H1 (cell line): ENCODE measurements around the gene ZFYVE21. TPM values are rescaled to one million over a fixed set of nuclear protein-coding genes. Genes with fewer than 3 reads are reported as not detected.

Source experiments
- CTCF ChIA-PET: fragments of 300-600 bp; sonication (Branson Sonifier 250); formaldehyde crosslinking; loops from one replicate; lab custom pipeline; 2021; ENCODE audit not compliant: partially characterized antibody; lab: Charles Lee
- POLR2A ChIA-PET: fragments of 300-600 bp; sonication (Branson Sonifier 250); formaldehyde crosslinking; loops from one replicate; lab custom pipeline; 2021; ENCODE audit warnings: inconsistent platforms; ENCODE audit not compliant: partially characterized antibody; lab: Charles Lee
- DNase-seq, 2 experiments: peaks; one replicate each; pipeline versions ENCODE4 v3.0.0 to v3.0.0-alpha.2; 2010 to 2022; ENCODE audit warnings: low spot score in 2 of 2, low read depth in 1 of 2, mixed read lengths in 1 of 2
- FAIRE-seq: peaks from 2 replicates; lab custom pipeline; 2011; peaks lifted over from hg19 to GRCh38; lab: Jason Lieb, UNC
- H2AFZ ChIP-seq: 2 replicates; pipeline ENCODE4 v1.8.1; 2012; ENCODE audit warnings: low read length, inconsistent platforms
- H2AK5ac ChIP-seq: 2 replicates; pipeline ENCODE4 v1.6.1; 2013; ENCODE audit warnings: low read depth, low read length
- H2BK120ac ChIP-seq: replicated peaks from 2 replicates; pipeline ENCODE3; 2013; ENCODE audit warnings: low read depth, low read length, inconsistent platforms
- H2BK12ac ChIP-seq: 2 replicates; pipeline ENCODE4 v1.6.1; 2013; ENCODE audit warnings: low read depth, low read length
- H2BK15ac ChIP-seq: 2 replicates; pipeline ENCODE4 v1.6.1; 2013; ENCODE audit warnings: low read length
- H2BK20ac ChIP-seq: 2 replicates; pipeline ENCODE4 v1.6.1; 2013; ENCODE audit warnings: low read length
- H2BK5ac ChIP-seq: 2 replicates; pipeline ENCODE4 v1.6.1; 2013; ENCODE audit warnings: low read depth, low read length
- H3K14ac ChIP-seq: 2 replicates; pipeline ENCODE4 v1.6.1; 2013; ENCODE audit warnings: inconsistent platforms; ENCODE audit not compliant: insufficient read length
- H3K18ac ChIP-seq: 2 replicates; pipeline ENCODE4 v1.6.1; 2013; ENCODE audit warnings: low read length; ENCODE audit errors: extremely low read depth
- H3K23ac ChIP-seq: 2 replicates; pipeline ENCODE4 v1.6.1; 2013; ENCODE audit warnings: inconsistent platforms; ENCODE audit not compliant: insufficient read length
- H3K23me2 ChIP-seq: 2 replicates; pipeline ENCODE4 v1.6.1; 2013; ENCODE audit warnings: low read depth, low read length
- H3K27ac ChIP-seq: 2 replicates; pipeline ENCODE4 v1.6.1; 2011; ENCODE audit warnings: low read depth, low read length, inconsistent platforms
- H3K27me3 ChIP-seq, 4 experiments: replicated peaks in 1 of 4; 1 replicate in 1 of 4; 2 replicates in 3 of 4; pipeline versions ENCODE4 v1.6.1 to v1.8.1; 2011 to 2013; ENCODE audit warnings: low read length in 3 of 4, mild to moderate bottlenecking in 3 of 4, inconsistent platforms in 2 of 4, mixed read lengths in 2 of 4, moderate library complexity in 1 of 4; ENCODE audit not compliant: control insufficient read depth in 3 of 4, insufficient read depth in 3 of 4; ENCODE audit errors: extremely low read depth in 1 of 4
- H3K36me3 ChIP-seq, 4 experiments: 2 replicates each; pipeline versions ENCODE4 v1.6.1 to v1.8.1; 2011 to 2013; ENCODE audit warnings: mild to moderate bottlenecking in 4 of 4, low read length in 3 of 4, moderate library complexity in 2 of 4, control low read depth in 1 of 4, inconsistent platforms in 1 of 4; ENCODE audit not compliant: insufficient read depth in 4 of 4, control insufficient read depth in 2 of 4
- H3K4ac ChIP-seq: replicated peaks from 2 replicates; pipeline ENCODE3; 2013; ENCODE audit warnings: low read length, low read depth, mixed read lengths, inconsistent platforms; ENCODE audit not compliant: insufficient read length
- H3K4me1 ChIP-seq, 4 experiments: replicated peaks in 1 of 4; 1 replicate in 1 of 4; 2 replicates in 3 of 4; pipeline versions ENCODE4 v1.6.1 to v1.8.1; 2011 to 2013; ENCODE audit warnings: low read length in 3 of 4, inconsistent platforms in 2 of 4, mixed read lengths in 1 of 4; ENCODE audit not compliant: insufficient read depth in 4 of 4, control insufficient read depth in 3 of 4
- H3K4me2 ChIP-seq, 2 experiments: 2 replicates each; pipeline versions ENCODE4 v1.6.1 to v1.8.1; 2011 to 2013; ENCODE audit warnings: low read depth in 2 of 2, low read length in 2 of 2, control low read depth in 1 of 2, inconsistent platforms in 1 of 2, mild to moderate bottlenecking in 1 of 2; ENCODE audit not compliant: insufficient read depth in 1 of 2
- H3K4me3 ChIP-seq, 4 experiments: fragments of 200-600, 300-600 bp in 1 of 4; sonication (generic), shearing (Covaris generic), sonication (Bioruptor Twin) in 1 of 4; 2 replicates each; pipeline versions ENCODE4 v1.5.1 to v1.8.1; 2011 to 2016; ENCODE audit warnings: low read length in 4 of 4, low read depth in 3 of 4, control low read depth in 2 of 4, inconsistent platforms in 2 of 4, mild to moderate bottlenecking in 2 of 4, mixed read lengths in 1 of 4, moderate library complexity in 1 of 4; ENCODE audit not compliant: insufficient read depth in 2 of 4; ENCODE audit errors: extremely low read depth in 1 of 4
- H3K56ac ChIP-seq: replicated peaks from 2 replicates; pipeline ENCODE3; 2013; ENCODE audit warnings: low read depth, mild to moderate bottlenecking, mixed read lengths, low read length, inconsistent platforms; ENCODE audit not compliant: insufficient read length
- H3K79me1 ChIP-seq: 2 replicates; pipeline ENCODE4 v1.6.1; 2013; ENCODE audit warnings: low read depth, low read length, control low read depth
- H3K79me2 ChIP-seq, 2 experiments: 2 replicates each; pipeline versions ENCODE4 v1.6.1 to v1.8.1; 2012 to 2013; ENCODE audit warnings: low read length in 2 of 2, mild to moderate bottlenecking in 2 of 2, inconsistent platforms in 1 of 2; ENCODE audit not compliant: insufficient read depth in 2 of 2, control insufficient read depth in 1 of 2
- H3K9ac ChIP-seq, 4 experiments: replicated peaks in 1 of 4; 1 replicate in 1 of 4; 2 replicates in 3 of 4; pipeline versions ENCODE4 v1.6.1 to v1.8.1; 2011 to 2013; ENCODE audit warnings: low read depth in 3 of 4, low read length in 3 of 4, control low read depth in 2 of 4, mild to moderate bottlenecking in 2 of 4, moderate library complexity in 2 of 4, inconsistent platforms in 1 of 4; ENCODE audit errors: extremely low read depth in 1 of 4
- H3K9me3 ChIP-seq, 2 experiments: 2 replicates each; pipeline versions ENCODE4 v1.6.1 to v1.8.1; 2012 to 2013; ENCODE audit warnings: mild to moderate bottlenecking in 2 of 2, moderate library complexity in 2 of 2, control low read depth in 1 of 2, inconsistent platforms in 1 of 2, low read depth in 1 of 2, low read length in 1 of 2, mixed read lengths in 1 of 2; ENCODE audit not compliant: insufficient read depth in 2 of 2
- H4K20me1 ChIP-seq, 2 experiments: replicated peaks in 1 of 2; 2 replicates each; pipeline versions ENCODE3 to v1.8.1; 2011 to 2013; ENCODE audit warnings: inconsistent platforms in 2 of 2, low read length in 2 of 2, mild to moderate bottlenecking in 1 of 2; ENCODE audit not compliant: insufficient read depth in 2 of 2, control insufficient read depth in 1 of 2
- H4K5ac ChIP-seq: 2 replicates; pipeline ENCODE4 v1.6.1; 2013; ENCODE audit warnings: low read length, low read depth, mixed read lengths, inconsistent platforms; ENCODE audit not compliant: insufficient read length
- H4K8ac ChIP-seq: 2 replicates; pipeline ENCODE4 v1.8.0; 2013; ENCODE audit warnings: mild to moderate bottlenecking, moderate library complexity, low read length, inconsistent platforms; ENCODE audit not compliant: insufficient read depth; ENCODE audit errors: extremely low read depth
- H4K91ac ChIP-seq: replicated peaks from 2 replicates; pipeline ENCODE3; 2013; ENCODE audit warnings: low read length, mixed read lengths, inconsistent platforms; ENCODE audit not compliant: insufficient read length
- POLR2AphosphoS5 ChIP-seq: IDR thresholded peaks from 2 replicates; pipeline ENCODE4 v1.6.1; 2011; ENCODE audit warnings: low read depth, low read length
- WGBS, 2 experiments: shearing (Covaris generic) in 1 of 2; methylation state at CpG; one replicate each; pipeline versions ENCODE4 v1.1.6 to v1.1.7; 2013 to 2015; ENCODE audit warnings: low lambda C conversion rate in 2 of 2, mixed read lengths in 2 of 2, inconsistent platforms in 1 of 2, low coverage in 1 of 2, missing lambda C conversion rate in 1 of 2; ENCODE audit not compliant: insufficient replicate concordance in 2 of 2, insufficient coverage in 1 of 2, insufficient read length in 1 of 2; ENCODE audit errors: extremely low coverage in 1 of 2, missing lambda C conversion rate in 1 of 2; 5-methylcytosine and 5-hydroxymethylcytosine counted together
- polyA plus RNA-seq, 7 experiments: library from polyadenylated mRNA; depleted of rRNA in 3 of 7; stranded (reverse) in 5 of 7; unstranded in 2 of 7; fragments of >200 nt in 5 of 7; fragments of 200-250 nt in 2 of 7; gene quantifications; 1 replicate in 5 of 7; 2 replicates in 1 of 7; 4 replicates in 1 of 7; pipeline versions ENCODE4 v1.2.1 to v1.2.3, GENCODE V29; 2011 to 2013; ENCODE audit warnings: missing spikeins in 2 of 7, mixed read lengths in 2 of 7
- total RNA-seq: library from RNA; stranded (reverse); fragmentation: NEBNext Ultra II Directional; extraction: Animal tissue kit (Norgen Biotek cat#: 25700); gene quantifications from 2 replicates; pipeline ENCODE4 v1.2.1, GENCODE V29; 2021
- TF ChIP-seq, protein P1 (sequence below), 3 experiments: IDR thresholded peaks; 1 replicate in 2 of 3; 2 replicates in 1 of 3; pipeline versions ENCODE4 v1.5.1 to v1.6.1; 2011; ENCODE audit warnings: low read length in 3 of 3, mild to moderate bottlenecking in 3 of 3, inconsistent platforms in 2 of 3, low read depth in 1 of 3, moderate library complexity in 1 of 3; ENCODE audit not compliant: insufficient read depth in 1 of 3; ENCODE audit errors: control extremely low read depth in 1 of 3

The ZFYVE21 gene
- total and polyA plus RNA-seq, 2 of the 8 experiments (the other 6 are each of a cell fraction or from before 2014, with no cell fraction given): 53.4 to 127 TPM

DNA sequence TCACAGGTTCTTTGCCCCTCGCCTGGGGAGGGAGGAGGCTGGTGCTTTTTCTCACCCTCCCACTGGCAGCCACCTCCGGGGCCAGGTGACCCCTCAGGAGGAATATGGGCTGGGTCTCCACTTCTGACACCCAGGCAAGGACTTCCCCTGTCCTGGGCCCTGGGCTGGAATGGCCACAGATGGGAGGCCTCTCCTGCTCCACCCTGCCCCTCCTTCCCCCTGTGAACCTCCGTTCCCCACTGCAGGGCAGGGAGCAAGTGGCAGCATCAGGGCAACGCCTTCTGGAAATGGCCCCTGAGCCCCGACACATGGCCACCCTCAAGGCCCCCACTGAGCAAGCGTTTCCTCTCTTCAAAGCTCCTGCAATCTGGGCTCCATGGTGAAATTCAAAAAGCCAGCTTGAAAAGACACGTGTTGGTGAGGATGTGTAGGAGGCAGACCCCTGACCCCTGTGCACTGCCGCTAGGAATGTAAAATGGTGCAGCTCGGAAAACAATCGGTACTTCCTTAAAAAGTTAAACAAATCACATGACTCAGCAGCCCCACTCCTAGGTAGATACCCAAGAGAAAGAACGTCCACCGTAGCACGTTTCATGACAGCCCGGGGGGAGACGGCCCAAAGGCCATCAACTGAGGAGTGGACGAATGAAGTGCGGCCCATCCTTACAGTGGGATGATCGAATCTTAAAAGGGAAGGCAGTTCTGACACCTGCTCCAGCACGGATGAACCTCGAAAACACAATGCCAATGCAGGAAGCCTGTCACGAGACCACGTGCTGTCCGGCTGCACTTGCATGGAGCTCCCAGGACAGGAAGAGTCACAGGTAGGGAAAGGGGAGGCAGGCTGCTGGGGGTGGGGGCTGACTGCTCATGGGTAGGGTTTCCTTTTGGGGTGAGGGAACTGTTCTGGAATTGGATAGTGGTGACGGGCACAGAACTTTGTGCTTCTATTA is 11.9 kb upstream of the ZFYVE21 start:
- Histone ChIP-seq H3K23ac (no peak overlapping the region), H3K4me3 (no peak overlapping the region), H3K27me3 (no peaks in the 10 kb centered on the region), H3K9ac (no peak overlapping the region), H3K27ac (no peak overlapping the region), H3K18ac (no peak overlapping the region), H3K9me3 (no peaks in the 10 kb centered on the region), H3K36me3 (peaks cover 11 to 52% (median 34%) of the 10 kb centered on the region in 4 experiments; a peak in 7 of 8 replicates), H4K91ac (no peak overlapping the region), H2BK120ac (no peak overlapping the region), H2BK20ac (no peak overlapping the region), H4K20me1 (peaks cover 7 to 38% of the 10 kb centered on the region in 2 experiments), H3K79me2 (no peaks in the 10 kb centered on the region), H4K8ac (0 out of 2 replicates have a peak overlapping the region, but pooled peaks have one; percentile 23), H3K23me2 (no peaks in the 10 kb centered on the region), H3K4me2 (no peak overlapping the region), H3K14ac (no peak overlapping the region), H2BK12ac (no peak overlapping the region), H3K56ac (no peak overlapping the region), H2AFZ (no peak overlapping the region), H3K4ac (no peak overlapping the region), H3K79me1 (peaks cover 6% of the 10 kb centered on the region; the same call in 1 of the 2 replicates), H4K5ac (no peak overlapping the region), H2BK15ac (no peak overlapping the region), H3K4me1 (no peaks in the 10 kb centered on the region; a peak in 1 of 7 replicates), H2AK5ac (no peak overlapping the region), H2BK5ac (no peak overlapping the region)
- peak; percentile 6; the same call in 1 of the 2 replicates for TF ChIP-seq POLR2AphosphoS5
- TF ChIP-seq, protein P1, sequence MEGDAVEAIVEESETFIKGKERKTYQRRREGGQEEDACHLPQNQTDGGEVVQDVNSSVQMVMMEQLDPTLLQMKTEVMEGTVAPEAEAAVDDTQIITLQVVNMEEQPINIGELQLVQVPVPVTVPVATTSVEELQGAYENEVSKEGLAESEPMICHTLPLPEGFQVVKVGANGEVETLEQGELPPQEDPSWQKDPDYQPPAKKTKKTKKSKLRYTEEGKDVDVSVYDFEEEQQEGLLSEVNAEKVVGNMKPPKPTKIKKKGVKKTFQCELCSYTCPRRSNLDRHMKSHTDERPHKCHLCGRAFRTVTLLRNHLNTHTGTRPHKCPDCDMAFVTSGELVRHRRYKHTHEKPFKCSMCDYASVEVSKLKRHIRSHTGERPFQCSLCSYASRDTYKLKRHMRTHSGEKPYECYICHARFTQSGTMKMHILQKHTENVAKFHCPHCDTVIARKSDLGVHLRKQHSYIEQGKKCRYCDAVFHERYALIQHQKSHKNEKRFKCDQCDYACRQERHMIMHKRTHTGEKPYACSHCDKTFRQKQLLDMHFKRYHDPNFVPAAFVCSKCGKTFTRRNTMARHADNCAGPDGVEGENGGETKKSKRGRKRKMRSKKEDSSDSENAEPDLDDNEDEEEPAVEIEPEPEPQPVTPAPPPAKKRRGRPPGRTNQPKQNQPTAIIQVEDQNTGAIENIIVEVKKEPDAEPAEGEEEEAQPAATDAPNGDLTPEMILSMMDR (IDR thresholded peaks at IDR 0.05; ENCODE audit: control extremely low read depth in 1 of 3, insufficient read depth in 1 of 3, low read depth in 1 of 3, low read length in 3 of 3): no peak
- DNase-seq (no peak), FAIRE-seq (no peak)
- ChIA-PET CTCF (interaction anchor here (0.7 to 1.1 kb wide), 3 partner anchors 9 to 197 kb away, joined by 3 to 5 read pairs (median 3); no protein-coding TSS in a partner anchor), POLR2A (interaction anchor here (0.6 to 6.6 kb wide), 12 partner anchors 8 to 185 kb away, joined by 3 to 74 read pairs (median 4); partner anchors contain the start of genes CKB, KLC1, XRCC3 and ZFYVE21)
- 86% methylated on average over 23 of the region's 24 CpGs; no CpG with 5 or more reads in 1 of the 2 experiments for WGBS, 2 experiments
